Erythroblast (primary cell): ENCODE results near the gene TMC1.
"Not testable (repeated sequence)": the region's sequence is repeated elsewhere in the genome, so short reads cannot be mapped to it uniquely, and the experiment has no call there.

Experiments used
- DNase-seq, 2 experiments: peaks; one replicate each; lab custom pipeline; 2025; lab: John Stamatoyannopoulos, UW
- GATA1 ChIP-seq: IDR thresholded peaks from 2 replicates; pipeline ENCODE4 v1.6.1; 2011; ENCODE audit warnings: low read depth, mild to moderate bottlenecking, control low read depth, low read length, moderate library complexity
- POLR2A ChIP-seq: IDR thresholded peaks from 2 replicates; pipeline ENCODE4 v1.6.1; 2011; ENCODE audit warnings: mild to moderate bottlenecking, low read length

The TMC1 gene

DNA sequence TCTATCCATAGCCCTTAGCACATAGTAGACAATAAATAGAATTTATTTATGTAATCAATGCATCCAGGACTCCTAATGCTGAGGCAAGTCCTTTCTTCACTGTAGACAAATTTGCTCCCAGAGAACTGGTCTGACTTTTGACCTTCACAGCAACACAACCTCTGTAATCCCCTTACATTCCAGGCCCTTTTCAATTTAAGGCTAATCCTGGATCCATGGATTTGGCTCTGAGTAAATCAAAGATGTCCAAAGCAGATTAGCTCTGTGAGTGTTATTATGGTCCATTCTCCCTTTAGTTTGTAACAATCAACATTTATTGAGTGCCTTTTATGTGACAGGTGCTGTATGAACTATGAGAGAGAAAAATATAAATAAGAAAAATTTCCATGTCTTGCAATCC lies 27.4 kb upstream of the TMC1 start:
- TF ChIP-seq GATA1: no peak
- no peak for DNase-seq

DNA sequence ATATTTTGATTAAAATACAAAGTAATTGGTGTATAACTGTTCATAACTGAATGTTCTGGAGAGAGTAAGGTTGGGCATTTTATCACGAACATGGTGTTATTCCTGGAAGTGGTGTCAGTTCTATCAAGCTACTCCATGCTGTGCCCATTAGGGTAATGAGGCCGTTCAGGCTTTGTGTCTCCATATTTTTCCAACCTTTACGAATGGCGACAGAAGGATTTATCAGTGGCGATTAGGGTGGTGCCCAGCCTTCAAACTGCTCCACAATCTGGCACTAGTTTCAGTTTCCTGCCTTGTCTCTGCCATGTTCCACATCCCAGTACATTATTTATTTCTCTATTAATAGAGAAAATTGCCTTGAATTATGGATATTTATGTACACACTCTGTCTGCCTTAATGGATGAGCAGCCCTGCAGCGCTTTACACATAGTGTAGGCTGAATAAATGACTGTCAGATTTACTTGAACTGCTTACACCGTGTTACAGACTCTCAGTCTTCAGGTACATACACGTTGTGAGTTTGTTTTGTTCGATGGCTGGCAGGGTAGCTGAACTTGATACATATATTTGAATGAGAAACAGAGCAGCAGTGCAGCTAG lies 23.9 kb upstream of the TMC1 start:
- no peak for DNase-seq
- TF ChIP-seq GATA1 (no peak), POLR2A (no peak)

DNA sequence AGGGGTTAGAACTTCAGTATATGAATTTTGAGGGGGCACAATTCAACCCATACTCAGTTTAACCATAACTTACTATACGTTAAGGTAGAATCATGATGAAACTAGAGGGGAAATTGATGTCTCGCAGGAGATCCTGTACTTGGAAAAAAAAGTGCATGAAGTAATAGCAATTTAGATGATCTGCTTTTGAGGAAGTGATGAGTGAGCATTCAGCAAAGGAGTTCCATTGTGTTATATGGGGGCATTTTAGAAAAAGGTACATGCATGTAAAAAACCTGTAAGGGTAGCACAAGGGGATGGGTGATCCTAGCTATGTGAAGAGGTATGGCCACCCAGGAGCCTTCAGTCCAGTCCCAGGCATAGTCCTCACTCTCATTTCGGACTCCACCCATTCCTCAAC lies 14.8 kb upstream of the TMC1 start:
- TF ChIP-seq GATA1 (no peak), POLR2A (no peak)
- no peak for DNase-seq

DNA sequence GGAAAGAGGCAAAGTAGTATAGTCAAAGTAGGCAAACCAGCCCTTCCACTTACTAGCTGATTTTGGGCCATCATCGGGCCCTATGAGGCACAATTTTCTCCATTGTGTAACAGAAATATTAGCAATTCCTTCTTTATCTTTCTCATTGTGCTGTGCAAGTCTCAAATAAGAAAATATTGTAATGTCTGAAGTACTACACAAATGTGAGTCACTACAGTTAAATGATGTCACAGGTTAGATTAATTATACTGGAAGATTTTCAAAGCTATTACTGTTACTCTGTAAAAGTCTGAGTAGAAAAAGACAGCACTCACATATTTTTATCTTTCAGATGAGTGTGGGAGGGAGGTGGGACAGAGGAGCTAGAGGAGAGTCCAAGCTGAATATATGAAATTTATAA lies 12.4 kb upstream of the TMC1 start:
- DNase-seq: no peak
- TF ChIP-seq GATA1: no peak
- no peak for TF ChIP-seq POLR2A

DNA sequence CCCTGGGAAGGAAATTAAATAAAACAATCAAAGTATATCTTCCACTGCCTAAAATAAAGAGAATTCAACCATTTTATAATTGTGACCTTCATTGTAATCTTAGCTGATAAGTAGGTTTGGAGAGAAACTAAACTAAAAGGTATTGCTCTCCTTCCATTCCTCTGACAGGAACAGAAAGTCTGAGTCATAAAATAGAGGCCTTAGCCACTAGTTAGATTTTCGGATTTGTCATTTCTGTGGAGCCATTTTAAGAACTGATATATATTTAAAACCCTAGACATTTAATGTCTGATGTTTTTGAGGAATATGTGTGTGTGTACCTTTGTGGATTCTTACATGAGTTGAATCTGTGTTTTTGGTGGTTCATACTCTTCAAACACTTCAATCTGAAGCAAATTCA lies 11.8 kb upstream of the TMC1 start:
- TF ChIP-seq POLR2A (no peak), GATA1 (no peak)
- DNase-seq: no peak

DNA sequence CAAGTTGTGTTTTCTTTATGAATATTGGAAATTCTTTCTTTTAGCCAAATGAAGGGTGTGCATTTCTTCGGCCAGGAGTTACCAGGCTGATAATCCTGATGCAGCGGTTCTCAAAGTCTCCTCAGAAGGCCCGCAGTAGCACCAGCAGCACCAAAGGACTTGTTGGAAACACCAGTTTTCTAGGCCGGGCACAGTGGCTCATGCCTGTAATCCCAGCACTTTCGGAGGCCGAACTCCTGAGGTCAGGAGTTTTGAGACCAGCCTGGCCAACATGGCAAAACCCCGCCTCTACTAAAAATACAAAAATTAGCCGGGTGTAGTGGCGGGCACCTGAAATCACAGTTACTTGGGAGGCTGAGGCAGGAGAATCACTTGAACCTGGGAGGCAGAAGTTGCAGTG lies 397 bp upstream of the TMC1 start:
- not testable (repeated sequence) for DNase-seq

DNA sequence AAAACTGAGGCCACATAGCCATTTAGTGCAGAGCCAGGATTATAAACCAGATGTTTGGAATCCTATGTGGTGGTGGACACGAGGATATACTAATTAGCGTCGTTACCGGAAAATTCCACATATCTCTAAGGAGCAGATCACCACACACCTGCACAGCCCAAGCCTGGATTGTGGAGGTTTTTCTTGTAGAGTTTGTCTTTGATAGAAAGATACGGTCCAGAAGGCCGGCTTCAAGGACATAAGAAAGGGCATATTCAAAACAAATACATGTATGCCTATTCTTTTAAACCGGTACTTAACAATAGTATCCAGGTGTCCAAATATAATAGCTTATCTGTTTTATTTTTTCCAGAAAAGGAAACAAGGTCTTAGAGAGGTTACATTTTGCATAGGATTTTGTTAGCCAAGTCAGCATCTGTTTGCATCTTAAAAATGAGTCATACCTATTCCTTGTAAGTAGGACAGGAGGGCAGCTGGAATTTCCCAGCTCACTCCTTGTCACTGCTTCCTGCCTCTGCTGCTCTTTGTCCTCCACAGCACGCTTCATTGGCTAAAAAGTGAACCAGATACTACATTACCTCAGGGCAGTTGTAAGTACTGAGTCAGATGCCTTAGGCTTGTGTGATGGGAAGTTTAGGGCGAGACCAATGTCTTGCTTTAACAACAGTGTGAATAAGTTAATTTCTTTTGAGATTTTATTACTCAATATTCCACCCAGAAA lies 3.6 kb downstream of the TMC1 start:
- TF ChIP-seq GATA1 (no peak), POLR2A (no peak)
- DNase-seq: peak; percentile 2 to 12

DNA sequence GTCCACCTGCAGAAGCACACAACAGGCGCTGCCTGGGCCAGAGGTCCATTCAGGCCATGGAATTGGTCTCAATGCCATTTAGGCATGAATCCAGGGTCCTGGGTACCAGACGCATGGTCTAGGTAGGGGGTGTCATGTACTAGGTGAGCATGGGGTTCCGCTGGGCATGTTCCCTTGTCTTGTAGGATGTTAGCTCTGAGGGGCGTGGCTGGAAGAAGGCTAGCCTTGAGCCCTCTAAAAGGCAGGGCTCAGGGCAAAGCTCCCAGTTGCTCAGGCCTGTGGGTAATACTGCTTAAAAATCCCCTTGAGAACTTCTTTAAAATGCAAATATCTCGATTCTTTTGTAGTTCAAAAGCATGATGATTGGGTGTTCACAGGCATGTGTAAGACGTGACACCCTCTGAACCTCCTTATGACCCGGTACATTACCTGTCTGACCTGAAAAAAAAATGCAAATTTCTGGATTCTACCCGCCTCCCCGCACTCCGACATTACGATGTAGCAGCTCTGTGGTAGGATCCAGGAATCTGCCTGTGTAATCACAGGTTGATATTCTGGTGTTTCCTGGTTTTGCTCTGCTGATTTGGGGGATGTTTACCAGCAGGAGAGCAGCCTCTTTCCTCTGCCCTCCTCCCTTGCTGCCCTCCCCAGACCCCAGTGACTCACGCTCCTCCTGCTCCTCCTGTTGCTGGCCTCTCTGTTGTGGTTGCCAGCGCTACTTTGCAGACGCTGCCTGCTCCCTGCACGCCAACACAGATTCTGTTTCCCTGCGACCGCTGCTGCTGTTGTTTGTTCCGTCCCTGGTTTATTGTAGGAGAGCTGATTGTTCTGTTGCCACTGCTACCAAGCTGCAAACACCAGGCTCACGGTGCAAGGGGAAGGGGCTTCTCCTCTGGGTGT lies 5.7 kb downstream of the TMC1 start:
- TF ChIP-seq POLR2A: no peak
- no peak for TF ChIP-seq GATA1
- DNase-seq: peak; percentile 18 to 63

DNA sequence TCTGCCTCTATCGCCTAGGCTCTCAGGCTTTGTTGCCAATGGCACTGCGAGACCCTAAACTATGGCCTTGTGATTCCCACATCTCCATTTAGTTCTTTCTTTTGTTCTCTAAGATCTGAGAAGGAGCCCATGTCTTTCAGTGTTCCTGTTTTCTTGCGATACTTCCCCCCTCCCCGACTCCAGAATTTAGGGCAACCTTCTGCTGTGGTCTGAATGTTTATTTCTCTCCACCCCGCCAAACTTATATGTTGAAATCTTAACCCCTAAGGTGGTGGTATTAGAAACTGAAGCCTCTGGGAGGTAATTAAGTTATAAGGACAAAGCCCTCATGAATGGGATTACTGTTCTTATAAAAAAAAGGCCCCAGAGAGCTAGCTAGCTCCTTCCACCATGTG lies 6.4 kb downstream of the TMC1 start:
- TF ChIP-seq POLR2A (no peak), GATA1 (no peak)
- no peak for DNase-seq

DNA sequence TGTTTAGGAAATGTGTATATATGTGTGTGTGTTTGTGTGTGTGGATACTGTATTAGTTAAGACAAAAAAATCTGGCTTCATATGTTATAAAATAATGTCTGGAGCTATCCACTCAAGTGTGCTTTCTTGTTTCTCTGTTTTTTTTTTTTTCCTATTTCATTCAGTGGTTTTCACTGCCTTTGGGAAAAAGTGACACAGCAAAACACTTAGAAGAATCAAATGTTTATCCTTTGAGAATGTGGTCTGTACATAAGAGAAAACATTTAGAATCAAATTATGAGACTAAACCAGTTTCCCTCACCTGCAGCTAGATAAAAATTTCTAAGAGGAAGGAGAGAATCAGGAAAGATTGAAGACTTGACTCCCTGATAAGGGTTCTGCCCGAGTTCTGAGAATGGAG lies 8.1 kb downstream of the TMC1 start:
- TF ChIP-seq GATA1 (no peak), POLR2A (no peak)
- DNase-seq: no peak

DNA sequence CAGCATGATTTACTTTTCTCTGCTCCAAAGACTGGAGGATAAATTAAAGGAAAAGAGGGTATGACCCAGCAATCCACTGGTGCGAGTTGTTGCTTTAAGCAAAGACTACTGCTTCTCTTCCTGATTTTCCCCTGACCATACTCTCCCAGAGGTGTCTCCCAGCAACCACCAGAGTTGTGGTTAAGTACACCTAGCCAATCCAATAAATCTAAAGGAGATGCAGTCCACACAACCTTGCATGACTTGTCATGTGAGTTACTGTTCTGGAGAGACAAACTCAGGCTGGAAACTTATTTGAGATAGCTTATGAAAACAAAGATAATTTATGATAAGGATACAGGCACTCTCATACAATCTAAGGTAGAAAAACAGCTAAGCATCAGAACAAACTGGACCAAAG lies 11.9 kb downstream of the TMC1 start:
- no peak for DNase-seq
- TF ChIP-seq POLR2A: no peak
- no peak for TF ChIP-seq GATA1

DNA sequence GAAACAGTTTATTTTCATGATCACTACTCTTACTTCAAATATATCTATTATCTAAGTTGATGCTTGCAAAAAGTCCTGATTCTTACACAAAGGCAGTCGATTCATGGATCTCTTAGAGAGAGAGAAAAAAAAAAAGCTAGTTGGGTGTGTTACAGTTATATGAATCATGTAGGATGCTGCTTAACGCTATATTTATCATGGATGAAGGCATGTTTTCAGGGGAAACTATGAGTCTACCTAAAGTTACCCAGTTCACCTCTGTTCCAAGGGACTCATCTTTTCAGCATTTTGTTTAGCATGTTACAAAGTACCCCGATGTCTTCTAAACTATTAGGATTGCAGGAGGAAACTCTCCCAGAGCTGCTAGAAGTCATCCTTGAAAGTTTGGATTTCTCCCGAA lies 13.5 kb downstream of the TMC1 start:
- TF ChIP-seq GATA1: no peak
- no peak for DNase-seq

DNA sequence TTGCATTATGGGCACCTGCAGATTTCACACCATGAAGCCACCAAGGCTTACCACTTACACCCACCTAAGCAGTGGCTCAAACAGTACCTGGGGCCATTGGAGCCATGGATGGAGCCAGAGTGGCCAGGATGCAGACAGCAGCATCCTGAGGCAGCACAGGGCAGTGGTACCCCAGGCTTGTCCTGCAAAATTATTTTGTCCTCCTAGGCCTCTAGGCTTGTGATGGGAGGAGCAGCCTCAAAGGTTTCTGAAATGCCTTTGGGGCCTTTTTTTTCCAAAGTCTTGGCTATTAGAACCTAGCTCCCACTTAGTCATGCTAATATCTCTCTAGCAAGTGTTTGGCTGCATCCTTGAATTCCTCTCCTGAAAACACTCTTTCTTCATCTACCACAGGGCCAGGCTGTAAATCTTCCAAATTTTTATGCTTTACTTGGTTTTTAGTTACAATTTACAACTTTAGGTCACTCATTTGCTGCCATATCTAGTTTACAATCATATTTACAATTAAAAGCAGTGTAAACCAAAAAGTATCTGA lies 15.7 kb downstream of the TMC1 start:
- DNase-seq: no peak
- TF ChIP-seq GATA1 (no peak), POLR2A (no peak)

DNA sequence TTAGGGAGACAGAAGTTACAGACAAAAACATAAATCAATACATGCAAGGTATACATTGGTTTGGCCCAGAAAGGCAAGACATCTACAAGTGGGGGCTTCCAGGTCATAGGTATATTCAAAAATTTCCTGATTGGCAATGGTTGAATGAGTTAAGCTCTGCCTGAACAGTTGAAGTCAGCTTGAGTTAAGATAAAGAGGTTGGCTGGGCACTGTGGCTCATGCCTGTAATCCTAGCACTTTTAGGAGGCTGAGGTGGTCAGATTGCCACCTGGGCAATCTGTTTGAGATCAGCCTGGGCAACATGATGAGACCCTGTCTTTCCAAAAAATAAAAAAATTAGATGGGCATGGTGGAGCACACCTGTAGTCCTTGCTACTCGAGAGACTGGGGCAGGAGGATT lies 16.3 kb downstream of the TMC1 start:
- no peak for TF ChIP-seq POLR2A
- no peak for TF ChIP-seq GATA1
- DNase-seq: peak in 1 of 2 experiments; percentile 28
